ENCODE measurements around the gene CD36. TPM values are rescaled to one million over a fixed set of nuclear protein-coding genes. Genes with fewer than 3 reads are reported as not detected.
A peak's percentile ranks its signal among the peaks of the same experiment; 100 is the strongest.

CD36 gene
- total RNA-seq (2014; rRNA removed; shearing (Covaris generic)), result 1.2 and 5.2 TPM in 2 replicates

DNA sequence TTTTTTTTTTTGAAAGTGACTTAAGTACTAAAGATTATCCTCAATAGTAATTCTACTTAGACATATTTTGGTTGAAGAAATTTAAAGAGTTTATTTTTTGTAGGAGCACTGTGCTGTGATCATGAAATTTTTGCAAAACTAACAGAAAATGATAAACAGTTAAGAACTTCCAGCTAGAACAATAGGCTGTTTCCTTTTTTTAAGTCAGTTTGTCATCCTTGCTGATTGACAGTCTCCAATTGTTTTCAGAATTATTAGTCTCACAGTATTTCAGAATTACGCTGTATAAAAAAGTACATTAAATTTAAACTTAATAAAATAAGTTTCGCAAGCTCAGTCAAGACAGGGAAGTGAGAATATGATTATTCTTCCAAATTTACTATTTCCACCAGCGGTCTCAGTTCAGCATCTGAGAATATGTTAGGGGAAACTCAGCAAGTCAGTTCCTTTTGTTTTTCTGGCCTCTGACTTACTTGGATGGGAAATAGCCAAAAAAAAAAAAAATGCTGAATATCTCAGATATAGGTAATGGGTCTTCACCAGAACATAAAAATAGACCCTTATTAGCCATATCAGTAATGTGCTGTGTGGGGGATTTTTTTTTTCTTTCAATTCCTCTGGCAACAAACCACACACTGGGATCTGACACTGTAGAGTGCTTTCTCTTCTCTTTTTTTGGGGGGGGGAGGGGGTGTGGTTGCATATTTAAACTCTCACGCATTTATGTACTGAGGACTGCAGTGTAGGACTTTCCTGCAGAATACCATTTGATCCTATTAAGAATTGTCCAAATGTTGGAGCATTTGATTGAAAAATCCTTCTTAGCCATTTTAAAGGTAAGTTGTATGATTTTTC, at the start of gene CD36:
Gene CD36, plus strand, starts transcription at position 732 of the 855 bp plus-strand sequence. CDS start 8,099 bp downstream, outside the sequence.
- DNase-seq (ENCODE audit: low spot score), result no peak

DNA sequence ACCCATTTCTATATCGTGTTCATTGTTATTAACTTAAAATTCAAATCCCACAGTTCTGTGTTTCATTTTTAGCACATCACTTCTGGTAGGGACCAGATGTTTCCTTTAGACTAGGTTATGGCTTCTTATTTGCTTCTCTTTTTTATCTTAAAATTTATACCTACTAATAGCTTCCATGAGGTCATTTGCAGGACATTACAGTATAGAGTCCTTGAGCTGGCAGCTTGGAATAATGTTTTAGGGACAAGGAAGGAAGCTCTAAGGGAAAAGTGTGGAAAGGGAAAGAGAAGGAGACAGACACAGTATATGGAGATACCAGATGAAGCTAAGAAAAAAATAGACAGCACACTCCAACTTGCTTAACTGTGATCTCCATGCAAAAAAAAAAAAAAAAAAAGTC, 48.8 kb upstream of the CD36 start:
- DNase-seq (ENCODE audit: low spot score), result no peak

DNA sequence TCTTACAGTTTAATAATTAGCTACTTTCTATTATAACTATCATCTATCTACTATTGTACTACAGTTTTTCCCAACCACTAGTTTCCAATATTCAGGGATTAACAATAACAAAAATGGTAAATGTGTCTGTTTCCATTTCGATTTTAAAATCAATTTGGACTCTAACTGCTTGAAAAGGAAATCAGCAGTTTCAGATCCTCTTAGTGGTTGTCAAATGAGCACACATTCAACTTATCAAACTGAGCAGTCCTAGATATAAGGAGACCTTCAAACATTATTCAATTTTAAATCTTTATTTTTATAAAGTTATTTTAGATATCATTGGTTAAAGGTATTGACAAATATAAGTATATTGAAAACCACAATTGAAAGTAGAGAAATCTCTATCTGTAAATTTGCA, 46.8 kb upstream of the CD36 start:
- no peak for DNase-seq (ENCODE audit: low spot score)

DNA sequence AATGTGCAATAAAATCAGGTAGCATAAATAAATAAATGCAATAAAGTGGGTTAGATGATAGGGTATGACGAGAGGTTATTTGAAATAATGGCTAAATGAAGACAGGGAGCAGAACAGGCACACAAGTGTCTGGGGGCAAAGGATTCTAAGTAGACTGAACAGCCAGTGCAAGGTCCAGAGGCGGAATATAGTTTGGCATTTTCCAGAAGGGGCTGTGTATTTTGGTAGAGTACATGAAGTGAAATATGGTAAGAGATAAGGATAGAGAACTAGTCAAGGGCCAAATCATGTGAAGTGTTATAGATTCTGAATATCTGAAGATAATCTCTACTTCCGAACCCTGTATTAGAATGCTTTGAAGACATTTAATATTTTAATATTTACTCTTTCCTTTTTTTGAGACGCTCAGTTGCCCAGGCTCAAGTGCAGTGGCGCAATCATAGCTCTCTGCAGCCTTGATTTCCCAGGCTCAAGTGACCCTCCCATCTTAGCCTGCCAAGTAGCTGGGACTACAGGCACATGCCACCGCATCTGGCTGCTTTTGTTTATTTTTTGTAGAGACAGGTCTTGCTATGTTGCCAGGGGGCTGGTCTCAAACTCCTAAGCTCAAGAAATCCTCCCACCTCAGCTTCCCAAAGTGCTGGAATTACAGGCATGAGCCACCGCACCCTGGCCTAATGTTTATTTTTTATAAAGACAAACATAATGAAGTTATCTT, 44.4 kb upstream of the CD36 start:
- peak; percentile 58 for DNase-seq (ENCODE audit: low spot score)

DNA sequence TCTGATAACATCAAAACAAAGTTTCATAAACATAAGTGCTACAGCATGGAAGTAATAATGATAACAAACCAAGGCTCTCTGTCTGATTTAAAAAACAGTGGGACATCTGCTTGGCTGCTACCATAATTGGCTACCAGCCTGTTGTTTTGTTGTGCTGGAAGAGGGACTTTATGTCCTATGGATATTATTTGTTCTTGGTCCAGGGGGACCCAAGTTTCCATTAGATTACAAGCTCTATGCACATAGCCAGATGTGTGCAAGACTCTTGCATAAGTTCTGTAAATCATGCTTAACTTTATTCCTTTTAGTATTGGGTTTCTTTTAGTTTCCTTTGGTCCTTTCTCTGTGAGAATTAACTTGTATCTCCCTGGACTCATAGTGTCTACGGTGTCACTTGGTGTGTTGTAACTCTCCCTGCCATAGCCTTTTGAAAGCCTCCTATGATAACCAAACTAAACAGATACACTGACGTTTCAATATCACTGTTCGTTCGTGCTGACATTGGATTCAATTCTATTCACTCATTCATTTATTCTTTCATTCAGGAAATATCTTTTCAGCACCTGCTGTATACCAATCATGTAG, 41.4 kb upstream of the CD36 start:
- no peak for DNase-seq (ENCODE audit: low spot score)

DNA sequence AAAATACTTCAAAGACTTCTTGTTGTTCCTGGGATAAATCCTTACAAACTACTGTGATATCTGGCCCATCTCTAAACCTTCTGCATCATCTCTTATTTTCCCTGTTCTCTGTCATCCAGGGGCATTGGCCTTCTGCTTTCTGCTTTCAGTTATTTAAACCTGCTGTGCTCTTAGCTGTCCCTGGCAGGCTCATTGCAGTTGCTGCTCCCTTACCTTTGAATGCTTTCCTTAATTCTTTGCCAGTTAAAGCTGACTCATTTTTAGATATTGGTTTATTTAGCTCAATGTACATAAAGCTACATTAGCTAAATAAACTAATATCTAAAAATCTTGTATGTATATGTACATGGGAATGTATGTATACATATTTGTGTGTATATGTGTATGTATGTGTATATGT, 40.6 kb upstream of the CD36 start:
- no peak for DNase-seq (ENCODE audit: low spot score)

DNA sequence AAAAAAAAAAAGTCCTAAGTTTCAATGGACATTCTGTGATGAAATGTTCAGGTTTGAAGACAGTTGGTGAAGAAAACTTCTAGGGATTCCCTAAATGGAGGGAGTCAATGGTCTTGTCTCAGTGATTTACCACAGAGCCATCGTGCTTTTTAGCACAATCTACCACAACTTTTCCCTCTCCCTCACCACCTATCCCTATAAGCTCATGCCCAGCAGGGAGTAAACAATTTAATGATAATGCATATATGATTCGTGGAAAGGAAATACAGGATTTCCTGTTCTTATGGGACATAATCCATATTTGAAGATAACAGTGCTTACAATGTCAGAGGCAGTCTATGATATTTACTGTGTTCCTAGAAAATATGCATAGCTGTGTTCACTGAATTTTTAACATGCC, 38.4 kb upstream of the CD36 start:
- no peak for DNase-seq (ENCODE audit: low spot score)

DNA sequence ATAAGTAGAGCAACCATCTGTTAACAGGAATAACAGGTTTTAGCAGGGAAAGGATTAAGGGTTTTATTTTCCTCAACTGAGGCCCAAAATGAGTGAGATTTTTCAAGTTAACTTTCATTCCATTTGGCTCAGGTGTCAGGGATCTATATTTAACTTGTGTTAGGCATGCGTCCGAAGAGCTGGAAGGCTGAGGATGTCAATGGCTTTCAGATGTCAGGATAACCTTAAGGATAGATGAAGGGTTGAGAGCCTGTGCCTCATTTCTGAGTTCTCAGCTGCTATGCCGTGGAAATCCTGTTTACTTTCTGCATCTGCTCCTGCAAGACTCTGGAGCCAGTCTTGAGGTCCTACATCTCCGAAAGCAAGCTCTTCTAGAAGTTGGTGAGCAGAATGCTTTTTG, 36.4 kb upstream of the CD36 start:
- no peak for DNase-seq (ENCODE audit: low spot score)

DNA sequence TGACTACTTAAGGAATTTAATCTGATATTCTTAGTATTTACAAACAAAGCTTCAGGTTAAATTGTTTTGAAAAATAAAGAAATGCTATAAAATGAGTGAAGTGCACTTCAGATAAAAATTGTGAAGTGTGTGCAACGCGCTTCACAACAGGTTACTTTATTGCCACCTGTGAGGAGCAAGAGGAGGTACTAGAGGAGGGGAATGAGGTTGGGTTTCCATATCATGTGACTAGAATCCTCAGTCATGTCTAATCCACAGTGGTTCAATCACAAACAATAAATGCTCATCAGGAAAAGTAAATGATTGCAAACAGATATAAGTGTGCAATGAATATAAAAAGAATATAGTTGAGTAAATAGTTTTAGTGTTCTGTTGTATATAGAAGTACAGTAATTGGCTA, 34.5 kb upstream of the CD36 start:
- no peak for DNase-seq (ENCODE audit: low spot score)

DNA sequence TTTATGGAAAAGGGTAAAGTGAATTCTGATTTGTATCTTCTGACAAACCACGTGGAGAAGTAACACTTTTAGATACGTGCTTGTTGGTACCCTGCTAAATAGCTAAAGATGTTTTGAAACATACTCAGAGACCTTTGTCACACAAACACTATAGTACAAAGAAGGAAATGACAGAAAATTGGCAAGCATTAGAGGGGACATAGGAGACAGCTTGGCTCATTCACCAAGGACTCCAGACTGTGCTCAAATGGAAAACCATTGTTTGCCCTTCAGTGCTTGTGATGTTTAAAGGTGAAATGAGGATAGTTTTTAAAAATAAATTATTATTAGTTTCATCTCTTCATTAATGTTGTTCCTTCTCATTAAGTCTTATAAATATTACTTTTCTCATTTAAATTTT, 34.0 kb upstream of the CD36 start:
- DNase-seq (ENCODE audit: low spot score), result no peak

DNA sequence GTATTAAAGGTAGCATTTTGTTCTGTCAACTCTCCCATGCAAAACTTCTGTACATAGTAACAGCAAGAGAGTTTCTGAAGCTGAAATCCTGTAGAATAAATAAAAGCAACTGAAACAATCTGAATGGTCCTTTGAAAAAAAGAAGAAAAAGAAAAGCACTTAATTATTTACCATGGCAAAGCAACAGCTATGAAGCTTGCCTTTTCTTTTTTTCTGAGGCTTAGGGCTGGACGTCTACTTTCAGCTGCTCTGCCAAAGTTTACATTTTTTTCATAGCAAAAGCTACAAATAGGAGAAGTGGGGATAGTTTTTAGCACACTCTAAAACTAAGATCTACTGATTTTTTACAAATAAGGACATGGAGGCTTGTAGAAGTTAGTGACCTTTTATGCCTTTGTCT, 31.3 kb upstream of the CD36 start:
- DNase-seq (ENCODE audit: low spot score), result no peak

DNA sequence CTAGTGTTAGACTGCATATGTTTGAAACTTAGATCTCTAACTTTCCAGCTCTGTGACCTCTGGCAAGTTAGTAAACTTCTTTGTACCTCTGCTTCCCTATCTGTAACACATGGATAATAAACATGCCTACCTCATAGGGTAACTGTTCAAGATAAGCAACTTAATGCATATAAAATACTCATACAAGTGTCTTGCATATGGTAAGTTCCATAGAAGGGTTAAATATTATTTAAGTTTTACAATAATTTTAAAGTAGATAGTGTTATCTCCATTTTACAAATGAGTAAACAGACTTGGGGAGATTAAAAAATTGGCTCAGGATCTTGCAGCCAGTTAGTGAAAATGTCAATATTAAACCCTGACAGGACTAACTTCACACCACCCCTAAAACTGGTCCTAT, 30.1 kb upstream of the CD36 start:
- DNase-seq (ENCODE audit: low spot score), result no peak

DNA sequence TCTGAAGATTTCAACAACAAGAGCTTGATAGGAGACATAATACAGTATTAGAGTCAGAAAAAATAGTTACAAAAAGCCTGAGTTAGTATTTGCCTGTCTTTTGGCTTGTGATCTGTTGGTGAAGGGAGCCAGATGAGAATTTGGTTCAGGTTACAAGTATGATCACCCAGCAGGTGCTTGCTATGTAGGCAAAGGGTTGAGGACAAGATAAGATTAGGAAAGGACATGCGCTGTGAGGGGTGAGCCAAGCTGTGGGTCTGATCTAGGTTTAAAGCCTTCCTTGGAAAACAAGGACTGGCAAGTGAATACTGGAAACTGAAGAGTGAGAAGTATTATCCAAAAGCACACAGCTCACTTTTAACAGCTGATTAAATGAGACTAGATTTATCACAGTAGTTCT, 28.7 kb upstream of the CD36 start:
- DNase-seq (ENCODE audit: low spot score), result no peak

DNA sequence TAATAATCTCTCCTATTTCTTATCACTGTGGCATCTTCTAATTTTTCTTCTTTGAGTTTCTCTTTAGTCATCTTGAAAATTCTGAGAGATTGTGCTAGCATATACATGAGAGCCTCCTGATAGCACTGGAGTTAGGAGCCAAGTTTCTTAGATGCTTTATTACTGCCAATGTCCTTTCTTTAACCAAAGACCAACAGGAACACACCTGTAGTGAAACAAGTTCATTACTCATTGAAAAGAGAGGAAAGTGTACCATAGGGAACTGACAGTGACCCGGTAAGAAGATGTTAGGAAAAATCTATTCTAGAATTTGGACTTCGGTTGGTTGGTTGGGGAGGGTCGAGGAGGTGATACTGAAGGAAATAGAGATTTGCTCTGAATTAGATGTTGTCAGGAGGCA, 27.1 kb upstream of the CD36 start:
- DNase-seq (ENCODE audit: low spot score), result no peak

DNA sequence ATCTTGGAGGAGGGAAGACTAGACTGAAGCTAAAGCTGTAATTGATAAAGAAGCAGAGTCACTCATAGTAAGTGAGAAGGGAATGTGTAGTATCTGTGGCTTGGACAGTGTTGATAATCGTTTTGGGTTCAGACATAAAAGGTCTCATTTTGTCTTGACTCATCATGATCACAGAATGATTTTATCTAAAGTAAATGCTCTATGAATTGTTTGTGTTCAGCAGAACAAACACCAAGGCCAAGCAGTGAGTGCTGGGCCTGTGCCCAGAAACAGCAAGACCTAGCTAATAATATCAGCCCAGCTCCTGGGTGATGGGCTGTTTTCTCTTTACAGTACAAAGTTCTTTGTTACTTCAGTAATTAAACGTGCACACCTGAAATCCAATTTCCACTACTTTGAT, 26.7 kb upstream of the CD36 start:
- peak; percentile 45 for DNase-seq (ENCODE audit: low spot score)

DNA sequence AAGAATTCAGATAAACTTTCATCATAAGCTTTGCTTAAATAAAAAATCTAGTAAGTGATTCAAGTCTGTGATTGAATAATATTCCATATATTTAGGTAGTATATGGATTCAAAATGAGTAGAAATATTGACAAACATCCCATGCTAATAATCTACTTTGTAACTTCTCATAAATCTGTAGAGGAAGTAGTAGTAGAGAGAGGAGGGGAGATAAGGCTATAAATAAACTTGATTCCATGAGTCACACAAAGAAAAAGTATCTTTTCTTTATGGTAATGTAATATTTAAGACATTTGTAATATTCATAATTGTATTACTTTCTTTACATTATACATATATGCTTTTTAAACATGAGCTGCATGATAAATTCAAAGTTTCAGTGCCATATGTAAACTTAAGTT, 25.6 kb upstream of the CD36 start:
- no peak for DNase-seq (ENCODE audit: low spot score)

DNA sequence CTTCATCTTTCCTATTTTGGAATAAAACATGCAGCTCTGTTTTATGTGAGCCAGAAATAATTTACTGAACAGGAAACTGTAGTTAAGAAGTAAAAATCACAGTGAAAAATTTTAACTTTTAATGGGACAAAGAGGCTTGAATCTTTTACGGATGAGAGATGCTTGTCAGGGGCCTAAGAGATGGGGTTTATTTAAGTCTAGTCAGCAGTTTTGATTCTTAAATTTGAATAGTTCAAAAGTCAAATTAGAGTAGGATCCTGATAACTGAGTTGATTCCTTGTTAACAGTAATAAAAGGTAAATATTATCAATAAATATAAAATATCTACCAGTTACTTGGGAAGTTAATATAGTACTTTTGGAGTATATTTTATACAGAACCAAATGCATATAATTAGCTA, 24.9 kb upstream of the CD36 start:
- no peak for DNase-seq (ENCODE audit: low spot score)

DNA sequence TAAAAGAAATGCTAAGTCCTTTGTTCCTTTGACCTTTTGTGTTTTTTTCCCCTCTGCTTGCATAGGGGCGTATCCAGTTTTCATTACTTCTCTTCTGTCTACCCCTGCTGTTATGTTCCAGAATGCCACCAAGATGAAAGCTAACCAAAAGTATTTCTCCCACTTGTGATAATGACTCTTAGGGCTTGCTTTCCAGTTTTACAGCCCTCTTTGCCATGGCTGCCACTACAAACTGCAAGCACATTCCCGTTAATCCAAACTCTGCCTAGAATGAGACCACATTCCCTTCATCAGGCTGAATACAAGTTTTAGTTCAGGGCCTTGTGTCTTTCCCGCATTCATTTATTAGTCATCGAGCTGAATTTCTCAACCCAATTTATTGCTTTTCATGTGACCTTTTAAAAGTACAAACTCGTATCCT, 23.6 kb upstream of the CD36 start:
- peak; percentile 55 for DNase-seq (ENCODE audit: low spot score)

DNA sequence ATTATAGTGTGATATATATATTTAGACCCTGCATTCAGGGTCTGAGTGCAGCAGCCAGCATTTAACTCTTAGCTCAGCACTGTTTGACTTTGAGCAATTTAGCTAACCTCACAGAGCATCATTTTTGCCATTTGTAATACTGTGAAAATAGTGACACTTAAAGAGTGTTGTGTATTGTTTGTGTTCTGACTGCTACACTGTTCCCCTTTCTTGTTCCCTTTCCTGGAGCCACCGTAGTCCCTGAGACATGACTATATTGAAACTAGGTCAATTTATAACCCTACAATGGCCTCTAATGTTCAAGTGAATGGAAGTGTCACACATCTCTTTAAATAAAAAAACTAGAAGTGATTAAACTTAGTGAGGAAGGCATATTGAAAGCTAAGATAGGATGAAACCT, 20.3 kb upstream of the CD36 start:
- DNase-seq (ENCODE audit: low spot score), result no peak

DNA sequence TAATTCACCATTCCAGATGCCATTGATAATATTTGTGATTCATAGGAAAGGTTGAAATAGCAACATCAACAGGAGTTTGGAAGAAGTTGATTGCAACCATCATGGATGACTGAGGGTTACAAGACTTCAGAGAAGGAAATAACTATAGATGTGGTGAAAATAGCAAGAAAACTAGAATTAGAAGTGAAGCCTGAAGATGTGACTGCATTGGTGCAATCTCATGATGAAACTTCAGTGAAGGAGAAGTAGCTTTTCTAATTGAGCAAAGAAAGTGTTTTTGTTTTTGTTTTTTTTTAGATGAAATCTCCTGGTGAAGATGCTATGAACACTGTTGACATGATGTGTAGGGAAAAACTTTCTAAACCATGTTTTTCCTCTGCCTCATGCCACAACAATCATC, 18.7 kb upstream of the CD36 start:
- no peak for DNase-seq (ENCODE audit: low spot score)

DNA sequence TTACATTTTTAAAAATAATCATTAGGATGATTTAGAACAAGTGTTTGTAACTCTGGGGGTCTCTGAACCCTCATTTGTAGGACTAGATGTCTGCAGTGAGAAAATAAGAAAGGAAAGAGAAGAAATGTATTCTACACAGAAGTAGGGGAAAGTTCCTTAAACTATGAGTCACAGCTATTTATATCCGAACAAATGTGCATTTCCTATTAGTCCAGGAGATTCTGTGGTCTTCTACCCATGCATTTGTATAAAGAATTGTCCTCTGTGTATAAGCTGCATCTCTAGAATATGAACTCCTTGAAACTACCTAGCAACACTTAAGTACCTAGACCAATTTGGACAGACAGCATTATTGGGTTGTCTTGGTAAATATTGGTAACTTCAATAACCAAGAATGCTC, 15.9 kb upstream of the CD36 start:
- DNase-seq (ENCODE audit: low spot score), result peak; percentile 43

DNA sequence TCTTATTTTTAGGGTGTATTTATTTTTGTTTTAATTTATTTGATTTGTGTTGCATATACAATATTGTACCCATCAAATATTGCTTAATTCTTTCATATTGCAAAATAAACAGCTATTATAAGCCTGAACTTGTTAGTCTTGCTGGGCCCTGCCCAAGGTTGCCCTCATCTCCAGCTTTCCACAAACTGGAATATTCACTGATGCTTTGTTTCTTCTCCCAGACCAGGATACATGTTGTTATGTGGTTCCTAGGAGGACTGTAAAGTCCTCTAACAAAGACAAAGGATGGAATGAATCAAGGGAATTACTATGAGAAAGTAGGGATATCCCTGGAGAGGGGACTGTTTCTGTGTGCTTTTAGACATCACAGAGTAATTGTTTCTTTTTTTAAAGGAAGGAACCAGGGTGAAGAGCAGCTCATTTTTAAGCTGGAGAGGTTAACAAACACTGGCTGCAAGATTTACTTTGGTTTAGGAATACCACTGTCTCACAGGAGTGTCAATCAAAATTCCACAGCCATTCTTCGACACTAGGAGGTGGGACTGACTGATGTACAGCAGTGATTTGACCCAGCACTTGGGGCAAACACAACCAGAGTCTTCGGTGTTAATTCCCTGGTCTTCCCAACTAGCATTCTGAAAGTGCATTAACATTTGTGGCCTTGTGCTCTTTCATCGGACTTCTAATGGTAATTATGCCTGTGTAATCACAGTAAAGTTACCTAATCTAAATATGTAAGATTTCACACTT, 14.8 kb upstream of the CD36 start:
- DNase-seq (ENCODE audit: low spot score), result no peak
